GM23338 (cell line): ENCODE results near the gene NINJ1.

ENCODE experiments used
- EZH2 ChIP-seq: fragments of 200-600 bp; sonication (generic); IDR thresholded peaks from one replicate; pipeline ENCODE4 v1.8.0; 2017; ENCODE audit warnings: antibody characterized with exemption, mild to moderate bottlenecking, low read depth; ENCODE audit not compliant: unreplicated experiment
- POLR2AphosphoS5 ChIP-seq: IDR thresholded peaks from 2 replicates; pipeline ENCODE4 v1.6.1; 2016; ENCODE audit warnings: antibody characterized with exemption, low read depth
- REST ChIP-seq: IDR thresholded peaks from one replicate; pipeline ENCODE4 v1.6.1; 2018; ENCODE audit warnings: antibody characterized with exemption; ENCODE audit not compliant: unreplicated experiment
- TF ChIP-seq, protein P1 (sequence below), 2 experiments: fragments of 200-600 bp in 1 of 2; sonication (generic) in 1 of 2; conservative IDR thresholded peaks; 2 replicates each; pipeline versions ENCODE4 v1.5.1 to v1.6.1; 2016 to 2017; ENCODE audit warnings: antibody characterized with exemption in 2 of 2, low read depth in 2 of 2, mild to moderate bottlenecking in 2 of 2, moderate library complexity in 1 of 2

DNA sequence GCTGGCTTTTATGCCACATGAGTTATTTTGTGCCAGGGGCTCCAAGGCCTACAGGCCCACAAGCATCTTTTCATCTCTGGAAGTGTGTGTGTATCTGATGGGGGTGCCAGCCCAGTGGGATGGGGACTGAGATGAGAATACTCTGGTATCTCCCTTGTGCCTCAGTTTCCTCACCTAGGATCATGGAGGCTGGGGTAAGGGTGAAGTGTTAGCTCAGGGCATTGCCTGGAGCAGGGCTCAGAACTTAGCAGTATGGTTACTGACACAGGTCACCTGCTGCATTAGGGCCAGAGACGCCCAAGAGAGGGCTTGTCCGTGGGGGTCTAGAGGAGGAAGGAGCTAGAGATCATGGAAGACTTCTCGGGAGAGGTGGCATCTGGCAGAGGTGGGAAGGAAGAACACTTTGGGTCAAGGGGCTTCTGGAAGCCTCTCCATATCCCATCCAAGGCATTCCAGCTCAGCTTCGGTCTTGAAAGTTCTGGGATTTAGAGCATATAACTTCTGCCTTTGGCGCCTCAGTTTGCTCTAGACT is 49.1 kb upstream of the NINJ1 start:
- TF ChIP-seq, protein P1, sequence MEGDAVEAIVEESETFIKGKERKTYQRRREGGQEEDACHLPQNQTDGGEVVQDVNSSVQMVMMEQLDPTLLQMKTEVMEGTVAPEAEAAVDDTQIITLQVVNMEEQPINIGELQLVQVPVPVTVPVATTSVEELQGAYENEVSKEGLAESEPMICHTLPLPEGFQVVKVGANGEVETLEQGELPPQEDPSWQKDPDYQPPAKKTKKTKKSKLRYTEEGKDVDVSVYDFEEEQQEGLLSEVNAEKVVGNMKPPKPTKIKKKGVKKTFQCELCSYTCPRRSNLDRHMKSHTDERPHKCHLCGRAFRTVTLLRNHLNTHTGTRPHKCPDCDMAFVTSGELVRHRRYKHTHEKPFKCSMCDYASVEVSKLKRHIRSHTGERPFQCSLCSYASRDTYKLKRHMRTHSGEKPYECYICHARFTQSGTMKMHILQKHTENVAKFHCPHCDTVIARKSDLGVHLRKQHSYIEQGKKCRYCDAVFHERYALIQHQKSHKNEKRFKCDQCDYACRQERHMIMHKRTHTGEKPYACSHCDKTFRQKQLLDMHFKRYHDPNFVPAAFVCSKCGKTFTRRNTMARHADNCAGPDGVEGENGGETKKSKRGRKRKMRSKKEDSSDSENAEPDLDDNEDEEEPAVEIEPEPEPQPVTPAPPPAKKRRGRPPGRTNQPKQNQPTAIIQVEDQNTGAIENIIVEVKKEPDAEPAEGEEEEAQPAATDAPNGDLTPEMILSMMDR (conservative IDR thresholded peaks at IDR 0.05; ENCODE audit: low read depth in 2 of 2): no peak
- TF ChIP-seq REST: no peak
- TF ChIP-seq EZH2: no peak
- no peak for TF ChIP-seq POLR2AphosphoS5
